Suppressor macrophage (primary cell): ENCODE data around the gene PAQR4.
"Not testable (repeated sequence)": the region's sequence is repeated elsewhere in the genome, so short reads cannot be mapped to it uniquely, and the experiment has no call there.

Source experiments
- DNase-seq, 4 experiments: peaks; one replicate each; pipeline ENCODE4 v3.0.0-alpha.2; 2020 to 2022
- total RNA-seq, 17 experiments: gene quantifications; one replicate each; lab custom pipeline; 2026; ENCODE audit warnings: mixed read lengths in 6 of 17, inconsistent platforms in 3 of 17; lab: John Stamatoyannopoulos, UW

Gene PAQR4
- 3.7 to 47.3 (median 33.0) reads per million in 17 experiments for total RNA-seq

DNA sequence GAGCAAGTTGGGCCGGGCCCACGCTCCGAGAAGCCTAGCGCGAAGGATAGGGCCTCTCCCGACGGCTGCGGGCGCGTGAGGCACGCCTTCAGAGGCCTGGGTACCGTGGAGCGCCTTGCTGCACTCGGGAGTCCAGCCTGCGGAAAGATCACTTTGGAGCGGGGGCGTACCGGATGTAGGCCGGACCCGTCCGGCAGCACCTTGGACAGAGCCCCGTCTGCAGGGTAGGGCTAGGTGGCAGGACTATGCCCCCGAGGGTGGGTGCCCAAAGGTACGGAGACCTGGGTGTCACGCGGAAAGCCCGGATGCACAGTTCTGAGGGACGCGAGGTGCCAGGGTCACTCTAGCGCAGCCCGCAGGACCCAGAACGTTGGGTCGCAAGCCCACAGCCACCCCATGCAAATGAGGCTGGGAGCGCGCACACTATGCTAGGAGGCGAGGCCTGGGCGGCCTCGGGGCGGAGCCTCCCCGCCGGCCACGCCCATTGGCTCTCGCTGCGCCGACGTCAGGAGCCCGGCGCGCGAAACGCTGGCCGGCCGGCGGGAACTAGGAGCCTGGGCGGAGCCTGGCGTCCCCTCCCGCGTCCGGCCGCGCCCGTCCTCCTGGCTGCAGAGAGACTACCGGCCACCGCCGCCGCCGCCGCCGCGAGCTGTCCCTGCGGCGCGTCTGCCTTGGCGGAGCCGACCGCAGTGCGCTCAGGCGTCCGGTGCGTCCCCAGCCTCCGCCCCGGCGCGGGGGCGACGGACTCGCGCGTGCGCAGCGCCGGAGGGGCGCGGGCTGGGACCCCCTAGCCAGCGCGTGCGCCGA lies at the start of gene PAQR4:
Gene PAQR4 (plus strand): TSS at position 611 of the 807 bp plus-strand sequence. CDS start 327 bp downstream, outside the sequence.
- peak; percentile 96 to 99 (median 98) for DNase-seq

- DNase-seq: peak; percentile 68 to 78 (median 73)
These were observed 49.5 kb upstream of the PAQR4 start for GRCh38 chr16:2919511-2920255.

DNA sequence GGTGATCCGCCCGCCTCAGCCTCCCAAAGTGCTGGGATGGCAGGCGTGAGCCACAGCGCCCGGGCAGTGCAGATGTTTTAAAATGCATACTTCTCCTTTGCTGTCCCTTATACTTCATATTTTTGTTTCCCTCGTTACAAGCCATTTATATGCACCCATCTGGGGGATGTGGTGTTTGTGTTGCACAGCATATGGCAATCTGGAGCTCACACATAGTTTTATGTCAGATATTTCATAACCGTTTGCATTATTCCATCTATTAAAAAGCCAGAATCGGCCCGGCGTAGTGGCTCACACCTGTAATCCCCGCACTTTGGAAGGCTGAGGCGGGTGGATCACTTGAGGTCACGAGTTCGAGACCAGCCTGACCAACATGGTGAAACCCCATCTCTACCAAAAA lies 45.7 kb upstream of the PAQR4 start:
- DNase-seq: no peak

DNA sequence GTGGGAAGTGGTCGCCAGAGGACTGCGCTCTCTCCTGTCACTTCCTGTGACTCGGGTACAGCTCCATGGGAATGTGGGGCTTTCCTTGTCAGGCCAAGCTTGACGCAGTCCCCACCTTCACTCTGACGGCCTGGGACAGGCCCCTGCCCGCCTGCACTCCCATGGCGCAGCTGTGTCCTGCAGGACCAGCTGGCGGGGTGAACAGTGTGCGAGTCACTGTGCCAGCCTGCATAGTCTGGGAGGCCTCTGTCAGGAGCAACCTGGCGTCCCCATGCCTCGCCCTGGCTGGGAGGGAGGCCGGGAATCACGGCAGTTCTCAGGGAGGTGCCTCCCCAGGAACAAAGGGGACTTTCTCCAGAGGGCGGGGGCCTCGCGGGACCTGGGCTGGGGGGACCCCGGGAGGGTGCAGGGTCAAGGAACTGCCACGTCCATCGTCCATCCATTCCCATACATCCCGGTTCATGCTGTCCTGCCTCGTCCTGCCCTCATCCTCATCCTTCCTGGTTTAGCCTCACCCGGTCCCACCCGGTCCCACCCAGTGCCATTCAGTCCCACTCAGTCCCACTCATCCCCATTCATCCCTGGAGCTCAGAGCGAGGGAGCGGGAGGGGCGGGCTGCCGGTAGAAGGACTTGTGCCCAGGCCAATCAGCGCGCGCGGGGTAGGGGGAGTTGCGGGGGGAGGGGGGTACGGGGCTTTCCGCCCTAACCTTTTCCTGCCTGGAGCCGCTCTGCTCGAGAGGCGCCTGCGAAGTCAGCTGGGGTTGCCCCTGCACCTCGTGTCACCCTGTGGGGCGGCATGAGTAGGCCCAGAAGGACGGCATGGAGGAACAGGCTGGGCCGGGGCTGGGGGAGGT lies 44.0 kb upstream of the PAQR4 start:
- DNase-seq: no peak

DNA sequence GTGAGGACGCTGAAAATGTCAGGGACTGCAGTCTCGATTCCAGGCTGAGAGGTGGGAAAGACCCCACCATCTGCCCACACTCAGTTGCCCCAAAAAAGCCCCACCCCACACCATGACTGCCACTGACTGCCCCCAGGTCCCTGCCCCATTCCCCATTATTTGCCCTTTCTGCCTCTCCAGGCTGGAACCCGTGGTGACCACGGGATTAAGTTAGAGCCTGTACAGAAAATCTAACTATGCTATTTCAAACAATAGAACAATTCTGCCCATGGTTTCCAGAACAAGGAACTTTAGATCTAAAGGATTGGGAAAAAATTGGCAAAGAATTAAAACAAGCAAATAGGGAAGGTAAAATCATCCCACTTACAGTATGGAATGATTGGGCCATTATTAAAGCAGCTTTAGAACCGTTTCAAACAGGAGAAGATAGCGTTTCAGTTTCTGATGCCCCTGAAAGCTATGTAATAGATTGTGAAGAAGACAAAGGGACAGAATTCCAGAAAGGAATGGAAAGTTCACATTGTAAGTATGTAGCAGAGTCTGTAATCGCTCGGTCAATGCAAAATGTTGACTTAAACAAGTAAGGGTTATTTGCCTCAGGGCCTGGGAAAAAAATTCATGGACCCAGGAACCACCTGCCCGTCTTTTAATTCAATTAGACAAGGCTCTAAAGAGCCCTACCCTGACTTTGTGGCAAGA lies 43.0 kb upstream of the PAQR4 start:
- DNase-seq: no peak

DNA sequence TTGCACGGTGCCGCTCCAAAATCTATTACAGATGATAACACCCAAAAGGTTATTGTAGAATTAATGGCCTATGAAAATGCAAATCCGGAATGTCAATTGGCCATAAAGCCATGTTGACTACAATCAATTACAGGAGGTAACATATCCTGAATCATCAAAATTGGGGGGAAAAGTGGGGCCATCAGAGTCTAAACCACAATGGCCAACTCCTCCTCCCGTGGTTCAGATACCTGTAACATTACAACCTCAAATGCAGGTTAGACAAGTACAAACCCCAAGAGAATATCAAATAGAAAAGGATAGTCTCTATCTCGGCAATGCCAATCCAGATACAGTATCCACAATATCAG lies 42.5 kb upstream of the PAQR4 start:
- DNase-seq: no peak

- DNase-seq: peak; percentile 93 to 97 (median 94)
These were observed 42.0 kb upstream of the PAQR4 start for GRCh38 chr16:2927010-2927646.

DNA sequence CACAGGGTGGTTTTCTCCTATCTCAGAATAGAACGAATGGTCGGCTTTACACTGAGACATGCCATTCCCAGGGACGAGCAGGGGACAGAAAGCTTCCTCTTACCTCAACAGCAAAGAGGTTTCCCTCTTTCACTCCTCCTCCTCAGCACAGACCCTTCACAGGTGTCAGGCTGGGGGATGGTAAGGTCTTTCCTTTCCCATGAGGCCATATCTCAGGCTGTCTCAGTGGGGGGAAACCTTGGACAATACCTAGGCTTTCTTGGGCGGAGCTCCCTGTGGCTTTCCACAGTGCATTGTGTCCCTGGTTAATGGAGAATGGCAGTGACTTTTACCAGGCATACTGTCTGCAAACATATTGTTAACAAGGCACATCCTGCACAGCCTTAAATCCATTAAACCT lies 41.0 kb upstream of the PAQR4 start:
- DNase-seq: not testable (repeated sequence)

DNA sequence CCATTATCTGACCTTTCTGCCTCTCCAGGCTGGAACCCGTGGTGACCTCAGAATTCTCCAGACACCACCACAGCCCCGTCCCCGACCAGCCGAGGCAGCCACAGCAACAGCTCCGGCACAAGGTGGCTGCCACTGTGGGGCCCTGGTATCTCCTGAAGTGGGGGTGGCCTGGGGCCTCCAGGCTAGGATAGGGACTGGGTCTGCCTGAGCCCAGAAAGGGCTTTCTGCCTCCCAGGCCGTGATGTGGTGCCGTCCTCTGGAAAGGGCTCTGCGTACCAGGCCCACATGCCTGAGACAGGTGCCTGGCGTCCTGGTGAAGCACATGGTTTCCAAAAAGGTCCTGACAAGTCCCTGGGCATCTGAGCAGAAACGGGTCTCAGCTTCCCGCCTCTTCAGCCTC lies 40.4 kb upstream of the PAQR4 start:
- DNase-seq: no peak

DNA sequence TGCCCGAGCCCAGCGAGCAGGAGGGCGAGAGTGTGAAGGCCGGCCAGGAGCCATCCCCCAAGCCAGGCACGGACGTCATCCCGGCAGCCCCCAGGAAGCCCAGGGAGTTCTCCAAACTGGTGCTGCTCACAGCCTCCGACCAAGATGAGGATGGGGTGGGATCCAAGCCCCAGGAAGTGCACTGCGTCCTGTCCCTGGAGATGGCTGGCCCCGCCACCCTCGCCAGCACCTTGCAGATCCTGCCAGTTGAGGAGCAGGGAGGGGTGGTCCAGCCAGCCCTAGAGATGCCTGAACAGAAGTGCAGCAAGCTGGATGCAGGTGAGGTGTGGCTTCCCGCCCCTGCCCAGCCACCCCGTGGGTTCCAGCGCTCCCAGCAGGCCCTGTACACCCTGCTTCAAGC lies 39.5 kb upstream of the PAQR4 start:
- DNase-seq: no peak

DNA sequence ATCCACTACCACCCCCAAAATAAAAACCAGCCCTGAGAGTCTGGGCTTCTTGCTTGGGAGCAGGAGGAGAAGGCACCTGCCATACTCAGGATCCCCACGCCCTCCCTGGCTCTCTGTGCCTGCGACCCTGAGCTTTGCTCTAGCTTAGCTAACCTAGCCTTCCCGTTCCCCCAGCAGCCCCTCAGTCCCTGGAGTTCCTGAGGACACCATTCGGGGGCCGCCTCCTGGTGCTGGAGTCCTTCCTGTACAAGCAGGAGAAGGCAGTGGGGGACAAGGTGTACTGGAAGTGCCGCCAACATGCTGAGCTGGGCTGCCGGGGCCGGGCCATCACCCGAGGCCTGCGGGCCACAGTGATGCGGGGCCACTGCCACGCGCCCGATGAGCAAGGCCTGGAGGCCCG lies 38.9 kb upstream of the PAQR4 start:
- no peak for DNase-seq

DNA sequence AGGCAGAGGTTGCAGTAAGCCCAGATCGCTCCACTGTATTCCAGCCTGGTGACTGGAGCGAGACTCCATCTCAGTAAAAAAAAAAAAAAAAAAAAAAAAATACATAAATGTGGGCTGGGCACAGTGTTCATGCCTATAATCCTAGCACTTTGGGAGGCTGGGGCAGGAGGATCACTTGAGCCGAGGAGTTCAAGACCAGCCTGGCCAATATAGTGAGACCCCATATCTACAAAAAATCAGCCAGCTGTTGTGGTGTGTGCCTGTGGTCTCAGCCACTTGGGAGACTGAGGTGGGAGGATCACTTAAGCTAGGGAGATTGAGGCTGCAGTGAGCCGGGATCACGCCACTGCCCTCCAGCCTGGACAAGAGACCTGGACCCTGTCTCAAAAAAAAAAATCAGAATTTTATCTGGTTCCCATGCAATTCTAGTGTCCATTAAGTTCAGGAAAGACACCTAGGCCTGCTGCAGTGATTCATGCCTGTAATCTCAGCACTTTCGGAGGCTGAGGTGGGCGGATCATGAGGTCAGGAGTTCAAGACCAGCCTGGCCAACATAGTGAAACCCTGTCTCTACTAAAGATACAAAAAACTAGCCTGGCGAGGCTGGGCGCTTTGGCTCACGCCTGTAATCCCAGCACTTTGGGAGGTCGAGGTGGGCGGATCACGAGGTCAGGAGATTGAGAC lies 37.8 kb upstream of the PAQR4 start:
- not testable (repeated sequence) for DNase-seq

GRCh38 chr16:2933136-2933535 lies 36.0 kb upstream of the PAQR4 start:
- DNase-seq: no peak

GRCh38 chr16:2933701-2934100 lies 35.4 kb upstream of the PAQR4 start:
- no peak for DNase-seq

DNA sequence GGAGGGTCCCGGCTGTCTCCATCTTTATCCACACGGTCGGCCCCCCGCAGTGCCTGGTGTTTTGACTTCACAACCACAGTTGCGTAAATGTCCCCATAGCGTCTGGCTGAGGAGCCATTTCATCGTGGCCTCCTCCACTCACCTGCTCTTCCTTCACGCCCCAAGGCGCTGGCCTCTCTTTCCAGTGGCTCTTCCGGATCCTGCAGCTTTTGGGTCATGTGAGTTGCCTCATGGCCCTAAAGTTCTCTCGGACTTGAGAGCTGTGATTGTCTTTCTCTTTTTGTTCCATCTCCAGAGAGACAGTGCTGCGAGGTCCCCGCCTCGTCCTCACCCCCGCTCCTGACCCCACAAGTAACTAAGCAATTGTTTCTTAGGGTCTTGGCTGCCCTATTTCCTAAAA lies 34.7 kb upstream of the PAQR4 start:
- no peak for DNase-seq

DNA sequence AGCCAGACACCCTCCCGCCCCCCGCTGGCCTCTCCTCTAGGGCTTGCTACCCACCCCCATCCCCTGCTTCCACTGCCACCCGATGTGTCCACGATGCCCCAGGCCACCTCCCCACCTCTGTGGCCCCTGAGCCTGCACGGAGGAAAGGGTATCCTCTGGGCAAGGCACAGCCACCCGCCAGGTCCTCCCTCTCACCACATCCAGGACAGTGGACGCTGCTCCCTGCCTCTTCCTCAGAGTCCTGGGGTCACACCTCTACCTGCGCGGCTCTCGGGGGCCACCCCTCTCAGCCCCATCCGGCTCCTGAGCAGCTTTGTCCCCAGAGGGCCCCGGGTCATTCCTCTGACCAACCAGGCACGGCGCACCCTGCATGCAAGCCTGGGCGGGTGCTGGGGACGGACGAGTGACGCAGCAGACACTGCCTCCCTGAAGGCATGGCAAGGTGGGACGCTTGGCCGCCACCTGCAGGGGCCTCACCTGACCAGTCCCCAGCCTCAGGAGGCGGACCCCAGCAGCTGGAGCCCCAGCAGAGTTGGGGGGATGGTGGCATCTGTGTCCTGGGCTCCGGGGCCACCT lies 32.6 kb upstream of the PAQR4 start:
- DNase-seq: no peak

GRCh38 chr16:2937170-2937569 lies 32.0 kb upstream of the PAQR4 start:
- DNase-seq: no peak

- no peak for DNase-seq
These were observed 30.9 kb upstream of the PAQR4 start for GRCh38 chr16:2938206-2938605.

GRCh38 chr16:2939968-2940367 lies 29.2 kb upstream of the PAQR4 start:
- DNase-seq: no peak

GRCh38 chr16:2942045-2942444 lies 27.1 kb upstream of the PAQR4 start:
- DNase-seq: no peak

- not testable (repeated sequence) for DNase-seq
These were observed 25.4 kb upstream of the PAQR4 start for GRCh38 chr16:2943716-2944115.
